GM18498 (cell line): Measurements from ENCODE around the gene SPON2.
A peak's percentile ranks its signal among the peaks of the same experiment; 100 is the strongest.

Experiments
- ATAC-seq: cut with Tn5 transposase; IDR thresholded peaks from one replicate; pipeline ENCODE4 v1.9.1; 2021; ENCODE audit warnings: mild to moderate bottlenecking, moderate library complexity; ENCODE audit not compliant: unreplicated experiment

The SPON2 gene

DNA sequence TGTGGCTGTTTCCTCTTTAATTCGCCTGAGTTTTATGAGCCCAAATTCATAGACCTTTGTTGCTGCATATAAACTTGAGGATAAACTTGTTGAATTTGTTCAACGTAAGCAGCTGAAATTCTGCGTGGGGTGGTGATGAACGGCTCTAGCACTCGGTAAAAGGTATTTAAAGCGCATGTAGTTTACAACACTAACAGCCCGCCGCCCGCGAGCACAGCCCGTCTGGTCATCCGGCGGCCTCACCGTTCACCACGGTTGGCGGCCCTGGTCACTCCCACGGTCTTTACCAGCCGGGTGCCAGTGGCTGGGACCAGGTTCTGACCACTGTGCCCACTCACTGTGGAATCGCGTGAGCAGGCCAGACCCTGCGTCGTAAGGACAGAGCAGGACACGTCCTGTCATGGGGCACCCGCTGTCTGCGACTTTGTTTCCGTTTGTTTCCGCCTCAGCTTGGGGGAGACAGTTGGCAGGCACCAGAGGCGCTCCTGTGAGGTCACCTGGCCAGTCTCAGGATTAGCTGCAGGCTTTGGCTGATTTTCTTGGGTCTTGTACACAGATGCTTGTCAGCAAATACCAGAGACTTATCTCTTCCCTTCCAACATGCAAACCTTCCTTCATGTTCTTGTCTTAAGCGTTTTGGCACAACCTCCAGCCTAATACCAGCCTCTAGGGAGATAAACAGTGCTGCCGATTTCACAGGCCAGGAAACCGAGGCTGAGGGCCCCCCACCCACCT, 36.8 kb upstream of the SPON2 start:
- no peak for ATAC-seq

DNA sequence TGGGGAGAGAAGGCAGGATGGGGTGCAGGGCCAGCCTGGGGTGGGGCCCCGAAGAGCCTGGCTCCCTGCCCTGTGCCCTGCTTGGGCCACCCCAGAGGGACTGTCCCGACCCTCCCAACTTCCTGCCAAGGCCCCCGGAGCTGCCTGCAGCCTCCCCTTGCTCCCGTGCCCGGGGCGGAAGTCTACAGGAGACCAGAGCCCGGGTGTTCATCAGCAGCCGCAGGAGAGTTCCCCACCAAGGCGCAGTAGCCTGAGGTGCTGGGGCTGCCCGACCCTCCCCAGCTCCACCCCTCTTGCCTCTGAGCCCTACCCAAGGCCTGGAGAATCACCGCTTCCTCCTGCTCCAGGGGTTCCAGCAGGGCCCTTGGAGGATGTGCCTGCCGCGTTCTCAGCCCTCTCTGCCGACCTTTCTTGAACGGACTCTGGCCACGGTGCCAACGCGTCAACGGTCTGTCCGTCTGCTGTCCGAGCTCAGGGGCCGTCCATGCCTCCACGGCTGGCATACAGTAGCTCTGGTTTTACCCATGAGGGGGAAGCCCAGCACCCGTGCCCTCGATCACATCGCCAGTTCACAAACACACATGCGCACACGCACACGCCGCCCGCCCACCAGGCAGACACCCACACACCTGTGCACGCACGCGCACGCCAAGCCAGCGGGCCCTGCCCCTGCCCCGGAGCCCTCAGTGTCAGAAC, 36.0 kb upstream of the SPON2 start:
- ATAC-seq, result no peak

DNA sequence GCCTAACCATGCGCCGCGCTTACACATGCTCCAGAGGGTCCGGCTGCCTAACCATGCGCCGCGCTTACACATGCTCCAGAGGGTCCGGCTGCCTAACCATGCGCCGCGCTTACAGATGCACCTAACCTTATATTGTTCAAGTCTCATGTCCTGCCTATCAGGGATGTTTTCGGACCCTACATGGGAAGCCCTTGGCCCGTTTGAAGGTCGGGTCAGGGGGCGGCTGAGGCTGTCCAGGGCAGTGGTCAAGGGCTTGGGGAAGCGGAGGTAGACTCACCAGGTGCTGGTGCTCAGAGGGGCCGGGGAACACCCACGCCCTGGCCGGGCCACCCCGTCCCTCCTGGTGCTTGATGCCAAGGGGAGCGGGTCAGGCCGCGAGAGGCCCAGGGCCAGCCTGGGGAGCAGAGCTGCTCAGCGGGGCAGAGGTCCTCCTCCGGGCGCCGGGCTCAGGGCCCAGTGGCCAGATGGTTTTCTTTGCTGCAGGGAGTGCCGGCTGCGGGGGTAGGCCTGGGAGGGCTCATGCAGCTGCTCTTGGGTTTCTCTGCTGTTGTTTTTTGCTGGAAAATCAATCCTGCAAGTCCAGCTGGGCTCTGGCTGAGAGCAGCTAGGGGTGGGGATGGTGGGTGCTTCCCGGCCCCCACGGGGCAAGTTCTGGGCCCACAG, 35.4 kb upstream of the SPON2 start:
- no peak for ATAC-seq

DNA sequence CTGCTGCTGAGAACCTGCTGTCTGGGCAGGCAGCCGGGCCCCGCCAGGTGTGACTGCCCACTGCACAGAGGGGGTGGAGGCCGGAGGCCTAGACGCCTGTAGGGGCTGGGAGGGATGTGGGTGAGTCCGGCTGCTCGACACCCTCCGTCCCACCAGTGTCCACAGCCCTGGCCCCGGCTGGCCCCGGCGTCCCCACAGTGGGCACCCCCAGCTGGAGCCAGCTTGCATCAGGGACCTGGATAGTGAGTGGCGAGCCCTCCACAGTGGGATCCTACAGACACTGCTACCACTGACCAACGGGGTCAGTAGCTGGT, 34.7 kb upstream of the SPON2 start:
- no peak for ATAC-seq

DNA sequence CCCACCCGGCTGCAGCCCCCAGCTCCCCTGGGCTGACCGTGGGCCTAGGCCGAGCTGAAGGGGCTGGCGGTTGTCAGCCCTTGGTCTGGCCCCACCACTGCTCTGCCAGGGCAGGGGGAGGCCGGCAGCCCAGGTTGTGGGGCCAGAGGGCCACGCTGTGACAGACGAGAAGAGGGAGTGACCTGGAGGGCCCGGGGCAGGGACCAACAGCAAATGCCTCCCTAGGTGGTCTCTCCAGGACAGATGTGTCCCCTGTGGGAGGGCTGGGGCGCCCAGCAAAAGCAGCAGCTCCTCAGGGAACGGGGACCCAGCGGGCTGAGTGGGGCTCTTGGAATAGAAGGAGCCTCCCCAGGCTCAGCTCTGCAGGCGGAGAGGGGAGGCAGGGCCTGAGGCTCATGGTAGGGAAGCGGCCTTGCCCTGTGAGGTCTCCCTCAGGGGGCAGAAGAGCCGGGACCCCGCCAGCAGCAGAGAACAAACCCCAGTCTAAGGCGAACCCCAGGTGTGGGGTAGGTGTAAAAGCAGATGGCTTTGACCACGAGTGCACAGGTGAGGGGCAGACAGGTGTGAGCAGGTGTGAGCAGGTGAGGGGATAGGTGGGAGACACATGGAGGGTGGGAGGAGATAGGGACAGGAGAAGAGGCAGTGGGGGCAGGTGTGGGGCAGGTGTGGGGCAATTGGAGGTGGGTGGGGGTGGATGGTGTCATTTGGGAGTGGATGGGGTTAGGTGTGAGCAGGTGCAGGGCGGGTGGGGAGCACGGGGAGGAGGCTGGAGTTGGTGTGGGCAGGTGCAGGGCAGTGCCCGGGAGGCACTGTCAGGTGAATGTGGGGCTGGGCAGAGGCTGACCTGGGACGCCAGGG, 34.1 kb upstream of the SPON2 start:
- ATAC-seq, result no peak

DNA sequence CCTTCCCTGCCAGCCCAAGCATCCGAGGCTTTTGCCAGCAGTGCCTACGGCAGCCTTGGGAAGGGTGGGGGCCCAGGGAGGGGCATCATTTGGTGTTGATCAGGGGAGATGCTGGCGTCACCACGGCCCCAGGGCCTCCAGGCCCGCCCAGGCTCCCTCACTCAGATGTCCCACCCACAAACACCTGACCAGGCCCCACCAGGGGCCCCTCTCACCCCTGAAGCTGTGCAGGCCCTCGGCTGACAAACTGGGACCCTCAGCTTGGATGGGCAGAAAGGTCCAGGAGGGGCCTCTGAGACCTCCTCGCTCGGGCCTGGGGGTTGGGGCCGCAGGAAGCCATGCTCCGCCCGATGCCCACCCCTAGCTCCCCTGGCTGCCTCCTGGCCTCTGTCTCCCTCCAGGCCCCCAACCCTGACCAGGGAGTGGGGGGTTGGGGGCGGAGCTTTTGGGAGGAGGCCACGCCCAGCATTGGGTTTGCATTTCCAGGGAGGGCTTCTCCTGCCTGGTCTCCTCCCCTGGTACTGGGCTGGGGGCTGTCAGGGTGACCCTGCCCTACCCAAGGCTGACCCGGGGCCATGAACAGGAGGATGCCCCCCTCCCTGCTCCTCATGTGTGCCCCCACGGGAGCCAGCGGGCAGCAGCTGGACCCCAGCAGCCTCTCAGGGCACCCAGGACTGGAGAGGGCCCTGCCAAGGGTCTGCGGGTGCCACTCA, 33.4 kb upstream of the SPON2 start:
- ATAC-seq, result no peak

DNA sequence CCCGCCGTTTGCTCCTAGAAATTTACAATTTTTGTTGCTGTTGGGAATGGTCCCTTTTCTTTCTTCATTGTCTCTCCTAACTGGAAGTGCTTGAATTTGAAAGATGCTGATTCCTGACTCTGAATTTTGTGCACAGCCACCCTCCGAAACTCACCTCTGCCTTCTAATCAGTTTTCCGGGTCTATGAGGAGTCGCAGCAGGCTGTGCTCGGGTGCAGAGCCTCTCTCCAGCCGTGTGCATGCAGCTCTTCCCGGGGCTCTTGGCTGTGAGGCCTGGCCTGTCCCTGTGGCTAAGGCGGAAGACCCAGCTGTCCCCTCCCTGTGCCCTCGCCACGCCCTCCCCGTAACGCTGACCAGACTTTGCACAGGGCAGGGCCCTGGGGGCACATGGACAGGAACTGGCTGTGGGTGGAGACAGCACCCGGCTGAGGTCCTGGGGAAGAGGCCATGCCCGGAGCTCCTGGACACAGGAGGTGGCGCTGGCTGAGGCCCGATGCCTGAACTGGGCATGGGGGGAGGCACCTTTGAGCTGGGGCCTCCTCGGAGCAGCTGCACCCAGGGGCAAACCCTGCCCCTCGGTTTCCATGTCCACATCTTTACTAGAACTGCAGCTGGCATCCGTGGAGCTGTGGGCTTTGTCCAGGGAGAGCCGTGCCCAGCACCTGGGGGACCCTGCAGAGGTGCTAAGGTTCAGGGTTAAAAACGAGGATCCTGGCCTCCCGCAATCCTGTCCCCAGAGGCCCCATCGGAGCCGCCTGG, 32.6 kb upstream of the SPON2 start:
- no peak for ATAC-seq

DNA sequence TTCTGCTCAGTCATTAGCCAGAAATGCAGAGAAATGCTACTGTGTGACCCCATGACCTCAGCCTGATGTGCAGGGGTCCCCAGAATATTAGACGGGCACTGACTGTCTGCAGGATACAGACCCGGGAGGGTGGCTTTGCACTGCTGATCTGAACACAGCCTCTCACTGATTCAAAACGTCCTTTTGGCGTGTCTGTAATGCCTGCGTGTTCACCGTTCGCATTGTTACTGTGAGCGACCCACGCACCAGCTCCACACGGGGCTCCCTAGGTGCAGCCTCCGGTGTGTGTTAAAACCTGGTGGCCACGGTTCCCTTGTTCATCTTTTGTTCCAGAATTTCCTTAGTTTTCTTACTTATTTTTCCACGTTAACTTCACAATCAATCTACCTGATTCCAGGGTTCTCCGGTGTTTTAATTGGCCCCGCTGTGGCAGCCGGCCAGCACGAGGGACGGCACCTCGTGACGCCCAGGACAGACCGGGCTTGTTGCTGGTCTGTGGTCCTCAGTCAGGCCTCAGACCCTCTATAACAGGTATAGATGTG, 32.0 kb upstream of the SPON2 start:
- ATAC-seq, result no peak

DNA sequence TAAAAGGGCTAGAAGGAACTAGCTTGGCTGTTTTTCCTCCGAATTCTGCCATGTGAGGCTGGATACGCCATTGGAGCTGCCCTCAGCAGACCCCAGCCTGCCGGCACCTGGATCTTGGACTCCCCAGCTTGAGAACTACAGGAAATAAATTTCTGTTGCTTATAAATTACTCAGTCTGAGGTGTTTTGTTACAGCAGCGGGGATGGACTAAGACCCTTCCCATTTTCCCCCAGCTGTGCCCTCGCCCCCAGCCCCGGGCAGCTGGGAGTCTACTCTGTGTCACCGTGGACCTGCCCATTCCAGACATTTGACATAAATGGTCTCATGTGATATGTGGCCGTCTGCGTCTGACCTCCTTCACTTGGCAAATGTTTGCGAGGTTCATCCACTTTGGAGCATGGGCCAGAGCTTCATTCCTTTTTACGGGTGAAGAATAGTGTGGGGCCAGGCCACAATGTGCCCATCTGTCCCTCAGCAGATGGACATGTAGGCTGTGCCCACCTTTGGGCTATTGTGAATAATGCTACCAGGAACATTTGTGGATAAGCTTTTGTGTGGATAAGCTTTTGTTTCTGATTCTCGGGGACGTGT, 30.7 kb upstream of the SPON2 start:
- no peak for ATAC-seq

DNA sequence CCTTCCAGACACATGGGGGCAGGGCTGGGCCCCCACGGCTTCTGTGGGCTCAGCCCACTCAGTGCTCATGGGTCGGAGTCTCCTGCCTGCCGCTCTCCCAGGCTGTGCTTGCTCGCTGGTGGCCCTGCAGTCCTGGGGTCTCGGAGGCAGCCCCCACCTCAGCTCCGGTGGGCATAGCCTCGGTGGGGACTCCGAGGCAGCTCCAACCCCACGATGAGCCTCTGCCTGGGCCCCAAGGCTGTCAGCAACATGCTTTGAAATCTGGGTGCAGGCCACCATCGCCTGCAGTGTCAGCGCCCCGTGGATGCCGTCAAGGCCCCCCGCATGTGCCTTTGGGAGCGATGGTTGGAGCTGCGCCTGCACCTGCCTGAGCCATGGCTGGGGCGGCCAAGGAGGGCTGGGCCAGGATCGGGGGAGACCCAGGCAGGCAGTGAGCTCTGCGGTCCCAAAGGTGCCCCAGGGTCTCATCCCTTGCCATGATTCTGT, 30.2 kb upstream of the SPON2 start:
- ATAC-seq, result no peak

DNA sequence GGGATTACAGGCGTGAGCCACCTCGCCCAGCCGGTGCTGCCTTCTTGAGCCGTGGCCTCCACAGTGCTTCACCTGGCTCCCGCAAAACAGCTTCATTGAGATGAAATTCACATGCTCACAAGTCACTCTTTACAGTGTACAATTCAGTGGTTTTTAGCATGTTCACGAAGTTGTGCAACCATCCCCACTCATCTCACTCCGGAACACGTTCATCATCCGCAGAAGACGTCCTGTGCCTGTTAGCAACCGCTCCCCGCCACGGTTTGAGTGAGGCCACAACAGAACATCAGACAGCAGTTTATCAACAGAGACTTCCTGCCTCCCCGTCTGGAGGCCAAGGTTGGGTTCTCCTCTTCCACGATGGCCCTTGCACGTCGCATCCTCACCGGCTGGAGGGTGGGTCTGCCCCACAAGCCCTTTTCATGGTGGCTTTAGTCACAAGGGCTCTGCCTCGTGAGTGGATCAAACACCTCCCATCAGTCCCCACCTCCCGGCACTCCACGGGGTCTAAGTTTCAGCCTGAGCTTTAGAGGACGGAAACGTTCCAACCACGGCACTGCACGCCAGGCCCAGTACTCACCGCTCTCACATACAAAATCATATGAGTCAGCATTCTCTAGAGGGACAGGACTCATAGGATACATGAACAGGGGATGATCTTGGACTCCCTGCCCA, 29.6 kb upstream of the SPON2 start:
- peak; percentile 28 for ATAC-seq

DNA sequence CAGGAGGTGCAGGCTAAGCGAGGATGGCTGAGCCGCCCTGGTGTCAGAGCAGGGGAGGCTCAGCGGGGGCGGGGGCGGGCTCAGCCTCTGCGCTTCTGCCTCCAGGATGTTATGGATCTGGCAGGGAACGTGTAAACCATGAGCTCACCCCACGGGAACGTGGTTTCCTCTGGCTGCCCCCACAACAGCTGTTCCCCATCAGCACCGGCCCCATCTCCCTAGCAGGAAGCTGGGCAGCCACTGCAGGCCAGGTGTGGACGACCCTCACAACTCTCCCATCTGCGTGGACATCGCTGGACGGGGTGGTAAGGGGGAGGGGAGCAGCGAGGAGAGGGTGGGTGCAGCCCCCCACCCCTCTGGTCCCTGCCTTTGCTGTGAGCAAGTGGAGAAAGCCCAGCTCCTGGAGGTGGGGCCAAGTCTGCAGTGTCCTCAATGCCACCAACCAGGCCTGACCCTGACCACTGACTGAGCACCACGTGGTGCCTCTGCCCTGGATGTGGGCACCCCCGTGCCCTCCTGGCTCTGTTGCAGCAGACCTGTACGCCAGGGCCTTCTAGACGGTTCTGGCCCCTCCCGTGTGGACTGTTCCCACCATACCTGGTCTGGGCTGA, 28.1 kb upstream of the SPON2 start:
- peak; percentile 11 for ATAC-seq

DNA sequence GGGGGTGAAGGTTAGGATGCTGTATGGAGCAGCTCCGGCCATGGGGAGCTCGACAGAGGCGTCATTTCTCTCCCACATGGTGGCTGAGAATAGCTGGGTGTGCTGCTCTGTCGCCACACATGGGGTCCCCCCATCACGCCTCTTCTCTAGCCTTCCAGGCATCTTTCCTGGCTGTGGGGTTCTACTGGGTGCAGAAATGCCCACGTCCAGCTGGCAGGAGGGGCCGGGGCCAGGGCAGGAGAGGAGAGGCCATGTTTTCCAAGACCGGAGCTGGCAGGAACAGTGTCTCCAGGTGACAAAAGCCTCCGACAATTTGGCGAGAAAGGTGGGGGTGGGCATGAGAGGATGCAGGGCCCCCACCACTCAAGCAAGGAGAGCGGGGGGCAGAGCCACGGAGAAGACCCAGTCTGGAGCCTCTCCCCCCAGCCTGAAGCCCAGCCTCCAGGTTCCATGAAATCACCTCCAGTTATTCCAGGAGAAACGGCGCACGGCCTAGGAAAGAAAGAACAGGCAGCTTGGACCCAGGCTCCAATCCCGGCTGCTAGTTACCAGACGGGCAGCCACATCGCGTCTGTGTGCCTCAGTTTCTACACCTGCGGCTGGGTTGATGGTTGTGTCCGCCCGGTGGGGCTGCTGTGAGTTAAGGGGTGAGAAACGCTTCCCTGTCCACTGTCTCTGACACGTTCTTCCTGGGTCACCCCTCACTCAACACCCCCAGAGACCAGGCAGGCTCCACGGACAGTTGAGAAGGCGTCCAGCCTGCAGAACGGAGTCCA, 27.4 kb upstream of the SPON2 start:
- ATAC-seq, result no peak

DNA sequence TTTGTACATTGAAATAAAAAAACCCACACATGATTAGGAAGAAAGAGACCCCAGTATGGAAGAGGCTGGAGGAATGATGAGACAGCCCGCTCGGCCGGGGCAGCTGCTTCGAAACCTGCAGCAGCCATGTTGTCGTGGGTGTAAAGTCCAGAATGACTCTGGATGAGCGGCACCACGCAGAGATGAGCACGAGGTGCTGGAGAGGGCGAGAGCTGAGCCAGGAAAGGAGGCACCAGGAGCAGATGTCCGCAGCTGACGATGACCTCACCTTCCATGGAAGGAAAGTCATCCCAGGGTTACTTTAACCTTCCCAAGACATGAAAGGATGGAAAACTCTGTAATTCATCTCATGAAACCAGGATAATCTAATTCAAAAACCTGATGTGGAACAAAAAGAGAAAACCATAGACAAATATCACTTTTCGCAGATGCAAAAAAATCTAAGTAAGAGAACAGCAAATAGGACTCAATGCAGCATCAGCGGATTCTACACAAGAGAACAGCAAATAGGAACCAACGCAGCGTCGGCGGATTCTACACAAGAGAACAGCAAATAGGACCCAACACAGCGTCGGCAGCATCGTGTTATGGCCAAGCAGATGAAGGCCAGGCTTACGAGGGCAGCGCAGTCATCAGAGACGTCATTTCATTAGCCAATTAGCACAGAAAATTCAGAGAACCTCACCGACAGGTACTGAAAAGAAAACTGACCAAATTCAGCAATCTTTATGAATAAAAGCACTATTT, 25.9 kb upstream of the SPON2 start:
- no peak for ATAC-seq

DNA sequence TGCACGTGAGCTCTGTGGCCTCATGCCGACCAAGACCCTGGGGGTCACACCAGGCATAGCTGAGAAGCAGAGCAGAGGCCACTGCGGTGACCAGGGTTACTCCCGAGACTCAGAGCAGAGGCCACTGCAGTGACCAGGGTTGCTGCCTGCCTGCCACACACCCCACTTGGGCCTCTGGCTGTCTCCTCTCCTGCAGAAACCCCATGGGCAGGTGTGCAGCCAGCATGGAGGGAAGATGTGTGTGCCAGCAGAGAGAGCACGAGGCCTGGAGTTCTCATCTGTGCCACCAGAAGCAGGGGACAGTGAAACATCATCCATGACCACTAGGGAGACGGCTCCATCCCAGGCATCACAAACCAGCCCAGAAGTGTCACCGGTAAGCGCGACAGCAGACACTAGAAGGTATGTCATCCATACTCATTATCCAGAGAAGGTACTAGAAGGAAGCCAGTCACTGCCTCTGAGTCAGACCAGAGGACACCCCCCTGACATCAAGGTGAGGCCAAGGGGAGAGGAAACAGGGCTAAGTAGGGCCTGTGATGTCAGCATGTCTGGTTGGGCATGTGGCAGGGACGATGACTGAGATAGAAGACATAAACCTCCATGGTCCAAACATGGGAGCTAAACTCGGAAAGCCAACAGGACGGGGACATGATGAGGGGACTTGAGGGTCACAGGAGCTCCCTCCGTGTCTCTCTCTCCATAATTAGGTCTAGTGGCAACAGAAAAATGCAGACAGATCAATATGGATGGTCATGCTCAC, 24.2 kb upstream of the SPON2 start:
- ATAC-seq, result no peak

DNA sequence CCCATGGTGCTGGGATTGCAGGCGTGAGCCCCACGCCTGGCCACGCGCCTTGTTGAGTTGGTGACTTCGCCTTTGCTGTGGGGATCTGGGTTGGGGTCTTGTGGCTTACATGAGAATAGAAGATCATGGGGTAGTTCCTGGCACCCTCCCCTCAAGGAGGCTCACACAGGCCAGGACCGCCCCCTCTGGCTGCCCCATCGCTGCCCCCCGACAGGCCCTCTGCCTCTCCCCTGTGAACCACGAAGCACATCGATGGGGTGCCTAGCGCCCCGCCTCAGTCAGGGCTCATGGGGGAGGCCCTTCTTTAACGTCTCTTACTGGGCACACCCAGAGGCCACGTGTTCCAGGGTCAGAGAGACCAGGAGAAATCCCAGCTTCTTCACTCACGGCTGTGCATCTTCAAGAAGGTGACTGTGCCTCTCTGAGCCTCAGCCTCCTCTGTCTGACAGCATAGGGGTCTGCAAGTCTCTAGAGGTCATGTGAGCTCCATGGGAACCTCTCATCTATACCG, 23.6 kb upstream of the SPON2 start:
- ATAC-seq, result no peak
